ENCODE measurements around the gene SYNJ1. TPM values are rescaled to one million over a fixed set of nuclear protein-coding genes. Genes with fewer than 3 reads are reported as not detected.

Gene SYNJ1
- total and polyA plus RNA-seq, 9 of the 15 experiments (the other 6 are each of a cell fraction or from before 2014, with no cell fraction given), result 2.4 to 10.6 (median 5.6) TPM

DNA sequence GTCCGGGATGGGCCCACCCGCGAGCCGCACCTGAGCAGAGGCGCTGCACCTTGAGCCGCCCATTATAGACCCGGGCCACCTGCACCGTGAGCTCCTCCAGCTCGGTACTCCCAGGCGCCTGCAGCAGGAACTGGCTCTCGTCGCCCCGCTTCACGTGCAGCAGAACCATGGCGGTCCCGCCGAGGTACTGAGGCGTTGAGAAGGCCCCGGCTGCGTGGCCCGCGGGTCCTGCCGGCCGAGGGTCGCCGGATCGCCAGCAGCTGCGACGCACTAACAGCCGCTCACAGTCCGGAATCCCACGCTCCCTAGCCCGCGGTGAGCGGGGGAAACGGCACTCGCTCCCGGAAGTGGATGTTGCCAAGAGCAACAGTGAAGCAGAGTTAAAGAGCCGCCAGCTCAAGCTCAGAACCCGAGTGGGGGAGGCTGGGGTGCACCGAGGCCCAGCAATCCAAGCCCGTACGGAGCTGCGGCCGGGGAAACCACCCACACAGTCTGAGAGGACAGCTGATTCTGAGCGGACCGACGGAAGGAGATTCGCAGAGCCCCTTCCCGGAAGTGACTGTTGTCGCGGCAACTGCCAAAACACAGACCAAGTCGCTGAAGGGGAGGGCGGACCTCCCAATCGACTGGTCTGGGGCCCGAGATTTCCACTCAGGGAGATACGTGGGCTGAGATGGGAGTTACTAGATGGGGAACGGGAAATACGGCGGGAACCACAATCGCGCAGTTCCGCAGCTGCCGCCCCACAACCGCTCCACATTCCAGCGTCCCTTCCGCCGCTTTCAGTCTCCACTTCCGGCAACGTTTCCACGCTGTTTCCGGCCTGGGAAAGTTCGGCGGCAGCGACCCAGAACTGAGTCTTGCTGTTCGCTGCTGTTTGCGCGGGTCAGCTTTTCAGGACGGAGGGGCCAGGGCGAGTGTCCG lies 115.5 kb downstream of the SYNJ1 start, which contains the start of gene CFAP298 (continued):
- TF ChIP-seq, protein P1, sequence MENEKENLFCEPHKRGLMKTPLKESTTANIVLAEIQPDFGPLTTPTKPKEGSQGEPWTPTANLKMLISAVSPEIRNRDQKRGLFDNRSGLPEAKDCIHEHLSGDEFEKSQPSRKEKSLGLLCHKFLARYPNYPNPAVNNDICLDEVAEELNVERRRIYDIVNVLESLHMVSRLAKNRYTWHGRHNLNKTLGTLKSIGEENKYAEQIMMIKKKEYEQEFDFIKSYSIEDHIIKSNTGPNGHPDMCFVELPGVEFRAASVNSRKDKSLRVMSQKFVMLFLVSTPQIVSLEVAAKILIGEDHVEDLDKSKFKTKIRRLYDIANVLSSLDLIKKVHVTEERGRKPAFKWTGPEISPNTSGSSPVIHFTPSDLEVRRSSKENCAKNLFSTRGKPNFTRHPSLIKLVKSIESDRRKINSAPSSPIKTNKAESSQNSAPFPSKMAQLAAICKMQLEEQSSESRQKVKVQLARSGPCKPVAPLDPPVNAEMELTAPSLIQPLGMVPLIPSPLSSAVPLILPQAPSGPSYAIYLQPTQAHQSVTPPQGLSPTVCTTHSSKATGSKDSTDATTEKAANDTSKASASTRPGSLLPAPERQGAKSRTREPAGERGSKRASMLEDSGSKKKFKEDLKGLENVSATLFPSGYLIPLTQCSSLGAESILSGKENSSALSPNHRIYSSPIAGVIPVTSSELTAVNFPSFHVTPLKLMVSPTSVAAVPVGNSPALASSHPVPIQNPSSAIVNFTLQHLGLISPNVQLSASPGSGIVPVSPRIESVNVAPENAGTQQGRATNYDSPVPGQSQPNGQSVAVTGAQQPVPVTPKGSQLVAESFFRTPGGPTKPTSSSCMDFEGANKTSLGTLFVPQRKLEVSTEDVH (IDR thresholded peaks at IDR 0.05; ENCODE audit: low read depth, partially characterized antibody), result peak; percentile 96
- TF ChIP-seq NFE2L1 (tag; IDR thresholded peaks at IDR 0.05; ENCODE audit: borderline replicate concordance, low read depth) (no peak), ZNF79 (CRISPR knock-in tag; IDR thresholded peaks at IDR 0.05; ENCODE audit: low read depth) (no peak), BCL6 (CRISPR knock-in tag; IDR thresholded peaks at IDR 0.05) (no peak), SMARCA4 (IDR thresholded peaks at IDR 0.05) (no peak), ZFP36 (IDR thresholded peaks at IDR 0.05; ENCODE audit: low read depth, low read length, partially characterized antibody) (peak; percentile 15), SUPT5H (IDR thresholded peaks at IDR 0.05) (peak; percentile 84), XRCC3 (IDR thresholded peaks at IDR 0.05) (no peak), PCBP2 (IDR thresholded peaks at IDR 0.05; ENCODE audit: low read depth, low read length, poor library complexity, severe bottlenecking) (no peak)
- TF ChIP-seq, protein P2, sequence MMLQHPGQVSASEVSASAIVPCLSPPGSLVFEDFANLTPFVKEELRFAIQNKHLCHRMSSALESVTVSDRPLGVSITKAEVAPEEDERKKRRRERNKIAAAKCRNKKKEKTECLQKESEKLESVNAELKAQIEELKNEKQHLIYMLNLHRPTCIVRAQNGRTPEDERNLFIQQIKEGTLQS (IDR thresholded peaks at IDR 0.05), result no peak
- TF ChIP-seq, protein P2 (CRISPR knock-in tag; conservative IDR thresholded peaks at IDR 0.05), result no peak; the same call in 1 of the 2 replicates
- TF ChIP-seq, protein P3, sequence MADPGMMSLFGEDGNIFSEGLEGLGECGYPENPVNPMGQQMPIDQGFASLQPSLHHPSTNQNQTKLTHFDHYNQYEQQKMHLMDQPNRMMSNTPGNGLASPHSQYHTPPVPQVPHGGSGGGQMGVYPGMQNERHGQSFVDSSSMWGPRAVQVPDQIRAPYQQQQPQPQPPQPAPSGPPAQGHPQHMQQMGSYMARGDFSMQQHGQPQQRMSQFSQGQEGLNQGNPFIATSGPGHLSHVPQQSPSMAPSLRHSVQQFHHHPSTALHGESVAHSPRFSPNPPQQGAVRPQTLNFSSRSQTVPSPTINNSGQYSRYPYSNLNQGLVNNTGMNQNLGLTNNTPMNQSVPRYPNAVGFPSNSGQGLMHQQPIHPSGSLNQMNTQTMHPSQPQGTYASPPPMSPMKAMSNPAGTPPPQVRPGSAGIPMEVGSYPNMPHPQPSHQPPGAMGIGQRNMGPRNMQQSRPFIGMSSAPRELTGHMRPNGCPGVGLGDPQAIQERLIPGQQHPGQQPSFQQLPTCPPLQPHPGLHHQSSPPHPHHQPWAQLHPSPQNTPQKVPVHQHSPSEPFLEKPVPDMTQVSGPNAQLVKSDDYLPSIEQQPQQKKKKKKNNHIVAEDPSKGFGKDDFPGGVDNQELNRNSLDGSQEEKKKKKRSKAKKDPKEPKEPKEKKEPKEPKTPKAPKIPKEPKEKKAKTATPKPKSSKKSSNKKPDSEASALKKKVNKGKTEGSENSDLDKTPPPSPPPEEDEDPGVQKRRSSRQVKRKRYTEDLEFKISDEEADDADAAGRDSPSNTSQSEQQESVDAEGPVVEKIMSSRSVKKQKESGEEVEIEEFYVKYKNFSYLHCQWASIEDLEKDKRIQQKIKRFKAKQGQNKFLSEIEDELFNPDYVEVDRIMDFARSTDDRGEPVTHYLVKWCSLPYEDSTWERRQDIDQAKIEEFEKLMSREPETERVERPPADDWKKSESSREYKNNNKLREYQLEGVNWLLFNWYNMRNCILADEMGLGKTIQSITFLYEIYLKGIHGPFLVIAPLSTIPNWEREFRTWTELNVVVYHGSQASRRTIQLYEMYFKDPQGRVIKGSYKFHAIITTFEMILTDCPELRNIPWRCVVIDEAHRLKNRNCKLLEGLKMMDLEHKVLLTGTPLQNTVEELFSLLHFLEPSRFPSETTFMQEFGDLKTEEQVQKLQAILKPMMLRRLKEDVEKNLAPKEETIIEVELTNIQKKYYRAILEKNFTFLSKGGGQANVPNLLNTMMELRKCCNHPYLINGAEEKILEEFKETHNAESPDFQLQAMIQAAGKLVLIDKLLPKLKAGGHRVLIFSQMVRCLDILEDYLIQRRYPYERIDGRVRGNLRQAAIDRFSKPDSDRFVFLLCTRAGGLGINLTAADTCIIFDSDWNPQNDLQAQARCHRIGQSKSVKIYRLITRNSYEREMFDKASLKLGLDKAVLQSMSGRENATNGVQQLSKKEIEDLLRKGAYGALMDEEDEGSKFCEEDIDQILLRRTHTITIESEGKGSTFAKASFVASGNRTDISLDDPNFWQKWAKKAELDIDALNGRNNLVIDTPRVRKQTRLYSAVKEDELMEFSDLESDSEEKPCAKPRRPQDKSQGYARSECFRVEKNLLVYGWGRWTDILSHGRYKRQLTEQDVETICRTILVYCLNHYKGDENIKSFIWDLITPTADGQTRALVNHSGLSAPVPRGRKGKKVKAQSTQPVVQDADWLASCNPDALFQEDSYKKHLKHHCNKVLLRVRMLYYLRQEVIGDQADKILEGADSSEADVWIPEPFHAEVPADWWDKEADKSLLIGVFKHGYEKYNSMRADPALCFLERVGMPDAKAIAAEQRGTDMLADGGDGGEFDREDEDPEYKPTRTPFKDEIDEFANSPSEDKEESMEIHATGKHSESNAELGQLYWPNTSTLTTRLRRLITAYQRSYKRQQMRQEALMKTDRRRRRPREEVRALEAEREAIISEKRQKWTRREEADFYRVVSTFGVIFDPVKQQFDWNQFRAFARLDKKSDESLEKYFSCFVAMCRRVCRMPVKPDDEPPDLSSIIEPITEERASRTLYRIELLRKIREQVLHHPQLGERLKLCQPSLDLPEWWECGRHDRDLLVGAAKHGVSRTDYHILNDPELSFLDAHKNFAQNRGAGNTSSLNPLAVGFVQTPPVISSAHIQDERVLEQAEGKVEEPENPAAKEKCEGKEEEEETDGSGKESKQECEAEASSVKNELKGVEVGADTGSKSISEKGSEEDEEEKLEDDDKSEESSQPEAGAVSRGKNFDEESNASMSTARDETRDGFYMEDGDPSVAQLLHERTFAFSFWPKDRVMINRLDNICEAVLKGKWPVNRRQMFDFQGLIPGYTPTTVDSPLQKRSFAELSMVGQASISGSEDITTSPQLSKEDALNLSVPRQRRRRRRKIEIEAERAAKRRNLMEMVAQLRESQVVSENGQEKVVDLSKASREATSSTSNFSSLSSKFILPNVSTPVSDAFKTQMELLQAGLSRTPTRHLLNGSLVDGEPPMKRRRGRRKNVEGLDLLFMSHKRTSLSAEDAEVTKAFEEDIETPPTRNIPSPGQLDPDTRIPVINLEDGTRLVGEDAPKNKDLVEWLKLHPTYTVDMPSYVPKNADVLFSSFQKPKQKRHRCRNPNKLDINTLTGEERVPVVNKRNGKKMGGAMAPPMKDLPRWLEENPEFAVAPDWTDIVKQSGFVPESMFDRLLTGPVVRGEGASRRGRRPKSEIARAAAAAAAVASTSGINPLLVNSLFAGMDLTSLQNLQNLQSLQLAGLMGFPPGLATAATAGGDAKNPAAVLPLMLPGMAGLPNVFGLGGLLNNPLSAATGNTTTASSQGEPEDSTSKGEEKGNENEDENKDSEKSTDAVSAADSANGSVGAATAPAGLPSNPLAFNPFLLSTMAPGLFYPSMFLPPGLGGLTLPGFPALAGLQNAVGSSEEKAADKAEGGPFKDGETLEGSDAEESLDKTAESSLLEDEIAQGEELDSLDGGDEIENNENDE (IDR thresholded peaks at IDR 0.05; ENCODE audit: low read depth, low read length), result peak; percentile 73

All from K562 (cell line).